ENCODE data around the gene ETV3. TPM values are rescaled to one million over a fixed set of nuclear protein-coding genes. Genes with fewer than 3 reads are reported as not detected.

The ETV3 gene
- total RNA-seq, 1 experiment from 2014 or later: 36.3 TPM

- DNase-seq: peak; percentile 79
- H3K9ac ChIP-seq (ENCODE audit: extremely low read depth, insufficient read length, low read length): no peak overlapping the region
- H3K9me3 Mint-ChIP-seq: no peaks in the 10 kb centered on the region
Measured at GRCh38 chr1:157155658-157156057, 17.5 kb upstream of the ETV3 start.

More at GRCh38 chr1:157155658-157156057, 17.5 kb upstream of the ETV3 start:
- TF ChIP-seq CTCF (conservative IDR thresholded peaks at IDR 0.05): no peak
- Histone ChIP-seq H2AFZ (ENCODE audit: low read length) (peak overlapping the region; percentile 76), H3K23ac (ENCODE audit: insufficient read length, low read depth, low read length) (no peak overlapping the region), H3T11ph (ENCODE audit: low read length) (no peak overlapping the region), H3K4ac (ENCODE audit: low read depth, low read length) (no peak overlapping the region), H4K20me1 (ENCODE audit: control insufficient read depth, insufficient read depth, insufficient read length) (no peaks in the 10 kb centered on the region), H3K4me2 (ENCODE audit: insufficient read depth, insufficient read length, low read length) (peak overlapping the region; percentile 29), H4K5ac (ENCODE audit: insufficient read length, low read depth, low read length) (peak overlapping the region; percentile 50), H3K18ac (ENCODE audit: insufficient read length, low read depth, low read length) (peak overlapping the region; percentile 73), H2BK15ac (ENCODE audit: low read depth, low read length) (no peak overlapping the region), H2BK12ac (ENCODE audit: insufficient read length, low read depth, low read length) (peak overlapping the region; percentile 76), H2AK5ac (ENCODE audit: insufficient read length, low read length) (no peak overlapping the region), H3K23me2 (ENCODE audit: insufficient read length, low read depth, low read length, poor library complexity, severe bottlenecking) (no peaks in the 10 kb centered on the region), H2BK20ac (ENCODE audit: low read depth, low read length, poor library complexity, severe bottlenecking) (no peak overlapping the region), H3K27me3 (ENCODE audit: insufficient read depth, low read length) (no peaks in the 10 kb centered on the region), H2BK120ac (ENCODE audit: low read depth, low read length, poor library complexity, severe bottlenecking) (no peak overlapping the region), H3K56ac (ENCODE audit: insufficient read length, low read depth, low read length) (no peak overlapping the region), H3K27ac (ENCODE audit: insufficient read length, low read depth, low read length) (no peak overlapping the region), H3K14ac (ENCODE audit: insufficient read depth, low read length) (peak overlapping the region; percentile 83), H2BK5ac (ENCODE audit: insufficient read length, low read length) (no peak overlapping the region), H3K4me1 (ENCODE audit: insufficient read depth, low read length) (0 out of 2 replicates have a peak, but pooled peaks cover 3% of the 10 kb centered on the region), H3K79me2 (ENCODE audit: insufficient read depth, low read length) (no peaks in the 10 kb centered on the region), H4K91ac (ENCODE audit: insufficient read length, low read depth, low read length) (peak overlapping the region; percentile 69), H4K8ac (replicated peaks; ENCODE audit: insufficient read length, low read depth, low read length) (no peak overlapping the region), H3K79me1 (ENCODE audit: insufficient read depth, low read depth, low read length, poor library complexity, severe bottlenecking) (no peaks in the 10 kb centered on the region), H3K9me3 (ENCODE audit: control insufficient read depth, low read depth, low read length) (no peaks in the 10 kb centered on the region)
- peaks cover 57% of the 10 kb centered on the region in 2 experiments for H3K4me1 Mint-ChIP-seq
- WGBS (ENCODE audit: extremely low coverage, insufficient read length, low lambda C conversion rate): no CpG with 5 or more reads among the region's 8 CpGs
- peak overlapping the region in 2 of 3 experiments; percentile 91 to 97; a peak in 4 of 7 replicates for H3K27ac Mint-ChIP-seq
- H3K27me3 Mint-ChIP-seq (ENCODE audit: low read depth): peaks cover 3% of the 10 kb centered on the region
- H3K4me3 Mint-ChIP-seq: peak overlapping the region in 1 of 2 experiments; percentile 49; a peak in 3 of 5 replicates
- H3K36me3 Mint-ChIP-seq (ENCODE audit: insufficient read depth in 1 of 3, low read depth in 3 of 3): no peaks in the 10 kb centered on the region
